MM.1S (cell line): ENCODE measurements around the gene THOC5.

Source experiments
- CTCF ChIP-seq: fragments of 300-600 bp; sonication (generic); IDR thresholded peaks from 2 replicates; pipeline ENCODE4 v1.5.1; 2016; ENCODE audit warnings: antibody characterized with exemption, low read length, mixed read lengths
- EZH2 ChIP-seq: fragments of 300-600 bp; sonication (generic); optimal IDR thresholded peaks from 2 replicates; pipeline ENCODE3; 2017; ENCODE audit warnings: low read depth, mild to moderate bottlenecking, antibody characterized with exemption, low read length, mixed read lengths

- no peak for TF ChIP-seq CTCF
- no peak for TF ChIP-seq EZH2
These were observed 41.5 kb downstream of the THOC5 start for GRCh38 chr22:29512031-29512430.
